Spleen (tissue), 7 donors: ENCODE data around the gene DNM3.

Source experiments
- POLR2A ChIP-seq, 3 donors: fragments of 450-650 bp; IDR thresholded peaks; one replicate each; pipeline ENCODE4 v1.5.1; 2017; ENCODE audit warnings: antibody characterized with exemption in 3 of 3, mild to moderate bottlenecking in 1 of 3
- TF ChIP-seq, protein P1 (sequence below), 11 experiments: fragments of 200-600 bp in 7 of 11; fragments of 450-650 bp in 4 of 11; sonication (generic) in 4 of 11; IDR thresholded peaks in 8 of 11; conservative IDR thresholded peaks in 3 of 11; 1 replicate in 7 of 11; 2 replicates in 4 of 11; pipeline versions ENCODE4 v1.4.0 to v1.8.0; 2016 to 2021; ENCODE audit warnings: antibody characterized with exemption in 11 of 11, inconsistent platforms in 4 of 11, mild to moderate bottlenecking in 1 of 11
- donor health status: DM: no; HTN: no; CAD: no; lungs with moderate emphysema.
- donor health status: DM: no; HTN: no; CAD: no.
- donor health status: DM: no; HTN: no; CAD: no.

DNA sequence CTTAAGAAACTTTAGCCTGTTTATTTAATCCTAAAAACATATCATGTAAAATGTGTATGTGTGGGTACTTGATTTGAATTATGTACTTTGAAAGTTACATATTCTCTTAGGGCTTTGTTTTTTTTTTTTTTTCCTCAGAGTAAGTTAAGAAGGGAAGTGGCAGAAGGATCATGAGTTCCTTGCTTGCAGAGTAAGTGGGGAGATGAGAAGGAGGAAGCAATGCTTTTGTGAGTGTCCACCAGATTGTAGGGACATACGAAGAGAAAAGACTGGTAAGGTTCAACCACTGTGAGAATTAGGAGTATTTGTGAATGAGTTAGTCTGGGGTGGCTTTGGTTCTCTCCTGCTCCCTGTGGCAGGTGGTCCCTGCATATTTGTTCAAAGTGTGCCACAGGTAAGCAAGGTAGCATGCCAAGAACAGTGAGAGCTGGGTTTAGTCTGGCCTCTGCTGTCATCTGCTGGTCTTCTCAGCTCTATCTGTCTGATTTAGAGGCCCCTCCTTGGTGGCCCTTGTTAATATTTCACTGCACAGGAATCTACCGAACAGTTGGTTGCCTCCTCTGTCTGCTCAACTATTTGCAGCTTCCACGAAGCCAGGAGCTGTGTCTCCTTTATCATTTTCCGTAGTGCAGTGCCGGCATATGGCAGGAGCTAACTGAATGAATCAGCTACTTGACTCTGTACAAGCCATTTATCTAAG, 9.5 kb downstream of the DNM3 start:
- TF ChIP-seq, protein P1, sequence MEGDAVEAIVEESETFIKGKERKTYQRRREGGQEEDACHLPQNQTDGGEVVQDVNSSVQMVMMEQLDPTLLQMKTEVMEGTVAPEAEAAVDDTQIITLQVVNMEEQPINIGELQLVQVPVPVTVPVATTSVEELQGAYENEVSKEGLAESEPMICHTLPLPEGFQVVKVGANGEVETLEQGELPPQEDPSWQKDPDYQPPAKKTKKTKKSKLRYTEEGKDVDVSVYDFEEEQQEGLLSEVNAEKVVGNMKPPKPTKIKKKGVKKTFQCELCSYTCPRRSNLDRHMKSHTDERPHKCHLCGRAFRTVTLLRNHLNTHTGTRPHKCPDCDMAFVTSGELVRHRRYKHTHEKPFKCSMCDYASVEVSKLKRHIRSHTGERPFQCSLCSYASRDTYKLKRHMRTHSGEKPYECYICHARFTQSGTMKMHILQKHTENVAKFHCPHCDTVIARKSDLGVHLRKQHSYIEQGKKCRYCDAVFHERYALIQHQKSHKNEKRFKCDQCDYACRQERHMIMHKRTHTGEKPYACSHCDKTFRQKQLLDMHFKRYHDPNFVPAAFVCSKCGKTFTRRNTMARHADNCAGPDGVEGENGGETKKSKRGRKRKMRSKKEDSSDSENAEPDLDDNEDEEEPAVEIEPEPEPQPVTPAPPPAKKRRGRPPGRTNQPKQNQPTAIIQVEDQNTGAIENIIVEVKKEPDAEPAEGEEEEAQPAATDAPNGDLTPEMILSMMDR (IDR thresholded peaks at IDR 0.05 in 8 of 11, conservative IDR thresholded peaks at IDR 0.05 in 3 of 11), result no peak
- no peak for TF ChIP-seq POLR2A (IDR thresholded peaks at IDR 0.05)
